Esophagus squamous epithelium (tissue), 5 donors: ENCODE measurements around the gene AMT. TPM values are rescaled to one million over a fixed set of nuclear protein-coding genes. Genes with fewer than 3 reads are reported as not detected.

Source experiments
- DNase-seq: peaks from one replicate; lab custom pipeline; 2025; lab: John Stamatoyannopoulos, UW
- H3K27ac ChIP-seq, 4 donors: fragments of 200-600 bp; sonication (generic); one replicate each; pipeline ENCODE4 v1.5.1; 2016 to 2019; ENCODE audit warnings: mild to moderate bottlenecking in 1 of 4
- H3K27me3 ChIP-seq, 4 donors: fragments of 200-600 bp; sonication (generic); 1 replicate in 3 of 4; 2 replicates in 1 of 4; pipeline versions ENCODE4 v1.5.1 to v1.6.0; 2017 to 2021; ENCODE audit warnings: antibody characterized with exemption in 1 of 4
- H3K36me3 ChIP-seq, 3 donors: fragments of 200-600 bp; sonication (generic); one replicate each; pipeline ENCODE4 v1.5.1; 2016 to 2019
- H3K4me1 ChIP-seq, 3 donors: fragments of 200-600 bp; sonication (generic); one replicate each; pipeline ENCODE4 v1.5.1; 2017 to 2019
- H3K4me3 ChIP-seq, 4 donors: fragments of 200-600 bp; sonication (generic); 1 replicate in 3 of 4; 2 replicates in 1 of 4; pipeline ENCODE4 v1.5.1; 2016 to 2019; ENCODE audit warnings: mild to moderate bottlenecking in 2 of 4, moderate library complexity in 1 of 4
- H3K9me3 ChIP-seq, 3 donors: fragments of 200-600 bp; sonication (generic); one replicate each; pipeline ENCODE4 v1.5.1; 2016 to 2019
- CTCF ChIP-seq, 6 experiments: fragments of 450-650 bp in 4 of 6; fragments of 200-600 bp in 2 of 6; sonication (generic) in 2 of 6; IDR thresholded peaks; one replicate each; pipeline ENCODE4 v1.5.1; 2016 to 2019; ENCODE audit warnings: antibody characterized with exemption in 6 of 6, mild to moderate bottlenecking in 4 of 6, moderate library complexity in 4 of 6
- POLR2A ChIP-seq, 4 donors: fragments of 450-650 bp; IDR thresholded peaks; one replicate each; pipeline ENCODE4 v1.6.1; 2017; ENCODE audit warnings: antibody characterized with exemption in 4 of 4, mild to moderate bottlenecking in 4 of 4, moderate library complexity in 3 of 4
- WGBS, 2 donors: methylation state at CpG; one replicate each; pipeline ENCODE4 v1.1.5; 2018; 5-methylcytosine and 5-hydroxymethylcytosine counted together
- intact Hi-C: fragments of 100-400 bp; cut with DNase I; formaldehyde crosslinking; loops from one replicate; pipeline ENCODE4 v1.15.0; 2022
- total RNA-seq, 4 donors: library from RNA; depleted of rRNA; stranded (reverse); fragments of >200 nt; gene quantifications; one replicate each; pipeline ENCODE4 v1.1.0, GENCODE V29; 2016
- donor health status: DM: yes; HTN: yes; CAD: no.

The AMT gene
- total RNA-seq, 4 donors from 2014 or later: 0.80 to 1.7 (median 1.2) TPM

- no peaks in the 10 kb centered on the region for H3K36me3 ChIP-seq
- H3K4me1 ChIP-seq: peaks cover 0 to 21% (median 16%) of the 10 kb centered on the region in 3 donors
- no peaks in the 10 kb centered on the region for H3K9me3 ChIP-seq
- no peaks in the 10 kb centered on the region for H3K27me3 ChIP-seq
- H3K27ac ChIP-seq: no peak overlapping the region
- no peak for DNase-seq
- TF ChIP-seq CTCF (IDR thresholded peaks at IDR 0.05): no peak
- no peak for TF ChIP-seq POLR2A (IDR thresholded peaks at IDR 0.05)
- no peak overlapping the region for H3K4me3 ChIP-seq
- WGBS, 2 donors: 100% methylated on average over 1 of the region's 2 CpGs; no CpG with 5 or more reads in 1 of the 2 donors
- intact Hi-C loops: no loop called here
Observed at GRCh38 chr3:49460188-49460890, 38.1 kb upstream of the AMT start.

GRCh38 chr3:49456466-49456865 lies 34.2 kb upstream of the AMT start:
- peaks cover 0 to 14% (median 13%) of the 10 kb centered on the region in 3 donors for H3K4me1 ChIP-seq
- intact Hi-C loops: no loop called here
- 93 to 100% methylated on average over 1 to 3 of the region's 3 CpGs for WGBS, 2 donors

GRCh38 chr3:49454898-49455681 lies 32.8 kb upstream of the AMT start:
- H3K27ac ChIP-seq: no peak overlapping the region
- intact Hi-C loops: no loop called here

More at GRCh38 chr3:49456466-49456865, 34.2 kb upstream of the AMT start:
- no peak for DNase-seq
- TF ChIP-seq CTCF (IDR thresholded peaks at IDR 0.05) (no peak), POLR2A (IDR thresholded peaks at IDR 0.05) (no peak)
- Histone ChIP-seq H3K27me3 (no peaks in the 10 kb centered on the region), H3K4me3 (no peak overlapping the region), H3K9me3 (no peaks in the 10 kb centered on the region), H3K27ac (no peak overlapping the region), H3K36me3 (no peaks in the 10 kb centered on the region)

GRCh38 chr3:49454458-49454857 lies 32.2 kb upstream of the AMT start:
- TF ChIP-seq CTCF (IDR thresholded peaks at IDR 0.05) (peak in 1 of 6 experiments; percentile 21), POLR2A (IDR thresholded peaks at IDR 0.05) (no peak)
- Histone ChIP-seq H3K27me3 (no peaks in the 10 kb centered on the region), H3K27ac (no peak overlapping the region), H3K9me3 (no peaks in the 10 kb centered on the region), H3K4me1 (peaks cover 0 to 8% (median 6%) of the 10 kb centered on the region in 3 donors), H3K36me3 (no peaks in the 10 kb centered on the region), H3K4me3 (no peak overlapping the region)
- no peak for DNase-seq
- intact Hi-C loops: no loop called here
- 92 to 96% methylated on average over 2 of the region's 2 CpGs for WGBS, 2 donors

More at GRCh38 chr3:49454898-49455681, 32.8 kb upstream of the AMT start:
- no peaks in the 10 kb centered on the region for H3K36me3 ChIP-seq
- H3K4me3 ChIP-seq: no peak overlapping the region
- TF ChIP-seq POLR2A (IDR thresholded peaks at IDR 0.05) (no peak), CTCF (IDR thresholded peaks at IDR 0.05) (no peak)
- H3K4me1 ChIP-seq: peaks cover 0 to 8% (median 6%) of the 10 kb centered on the region in 3 donors
- no peaks in the 10 kb centered on the region for H3K27me3 ChIP-seq
- no peaks in the 10 kb centered on the region for H3K9me3 ChIP-seq
- no peak for DNase-seq
- 50 to 79% methylated on average over 1 to 2 of the region's 3 CpGs for whole genome bisulfite sequencing, 2 donors

- Histone ChIP-seq H3K27ac (no peak overlapping the region), H3K27me3 (no peaks in the 10 kb centered on the region), H3K9me3 (no peaks in the 10 kb centered on the region), H3K36me3 (no peaks in the 10 kb centered on the region), H3K4me3 (no peak overlapping the region), H3K4me1 (peaks cover 0 to 10% (median 8%) of the 10 kb centered on the region in 3 donors)
- DNase-seq: no peak
- 89 to 98% methylated on average over 4 of the region's 4 CpGs for WGBS, 2 donors
- no peak for TF ChIP-seq POLR2A (IDR thresholded peaks at IDR 0.05)
- no peak for TF ChIP-seq CTCF (IDR thresholded peaks at IDR 0.05)
- intact Hi-C loops: no loop called here
Observed at GRCh38 chr3:49453621-49454020, 31.3 kb upstream of the AMT start.
